ENCODE measurements around the gene PSMB1.

Gene PSMB1

GRCh38 chr6:170487707-170488329 is 65.3 kb downstream of the PSMB1 start:
- H3K4me3 ChIP-seq (ENCODE audit: low read length), result no peak overlapping the region
- TF ChIP-seq CTCF (IDR thresholded peaks at IDR 0.05; ENCODE audit: insufficient read depth, low read depth, low read length, missing control alignments), result no peak
- DNase-seq (ENCODE audit: low read depth), result no peak

GRCh38 chr6:170485159-170485558 is 67.9 kb downstream of the PSMB1 start:
- TF ChIP-seq CTCF (IDR thresholded peaks at IDR 0.05; ENCODE audit: insufficient read depth, low read depth, low read length, missing control alignments), result no peak
- H3K4me3 ChIP-seq (ENCODE audit: low read length), result no peak overlapping the region
- DNase-seq (ENCODE audit: low read depth), result no peak

All from epithelial cell of esophagus (primary cell).